Brain microvascular endothelial cell (primary cell): ENCODE data around the gene CACHD1.
A peak's percentile ranks its signal among the peaks of the same experiment; 100 is the strongest.

ENCODE experiments used
- DNase-seq: peaks from one replicate; pipeline ENCODE4 v3.0.0-alpha.2; 2020
- H3K27ac ChIP-seq: fragments of 250-450 bp; sonication (Bioruptor Pico); 2 replicates; pipeline ENCODE4 v1.5.1; 2020; ENCODE audit warnings: mild to moderate bottlenecking, moderate library complexity
- H3K27me3 ChIP-seq: fragments of 250-450 bp; sonication (Bioruptor Pico); replicated peaks from 2 replicates; pipeline ENCODE4 v1.5.1; 2020; ENCODE audit warnings: mild to moderate bottlenecking
- H3K36me3 ChIP-seq: fragments of 250-450 bp; sonication (Bioruptor Pico); replicated peaks from 2 replicates; pipeline ENCODE4 v1.5.1; 2020; ENCODE audit warnings: mild to moderate bottlenecking
- H3K4me3 ChIP-seq: 2 replicates; pipeline ENCODE4 v1.5.1; 2011; ENCODE audit warnings: low read depth, mild to moderate bottlenecking, control low read depth, low read length, moderate library complexity
- in situ Hi-C: cut with HindIII; loops from 2 replicates; pipeline ENCODE4 v1.10.0; 2017; ENCODE audit warnings: low sequenced_read_pairs, low pct_ligation_motif_present
- TF ChIP-seq, protein P1 (sequence below): IDR thresholded peaks from 2 replicates; pipeline ENCODE4 v1.5.1; 2011; ENCODE audit warnings: low read depth, mild to moderate bottlenecking, moderate library complexity, low read length, control low read depth, inconsistent platforms; ENCODE audit errors: missing control alignments

CACHD1 gene

DNA sequence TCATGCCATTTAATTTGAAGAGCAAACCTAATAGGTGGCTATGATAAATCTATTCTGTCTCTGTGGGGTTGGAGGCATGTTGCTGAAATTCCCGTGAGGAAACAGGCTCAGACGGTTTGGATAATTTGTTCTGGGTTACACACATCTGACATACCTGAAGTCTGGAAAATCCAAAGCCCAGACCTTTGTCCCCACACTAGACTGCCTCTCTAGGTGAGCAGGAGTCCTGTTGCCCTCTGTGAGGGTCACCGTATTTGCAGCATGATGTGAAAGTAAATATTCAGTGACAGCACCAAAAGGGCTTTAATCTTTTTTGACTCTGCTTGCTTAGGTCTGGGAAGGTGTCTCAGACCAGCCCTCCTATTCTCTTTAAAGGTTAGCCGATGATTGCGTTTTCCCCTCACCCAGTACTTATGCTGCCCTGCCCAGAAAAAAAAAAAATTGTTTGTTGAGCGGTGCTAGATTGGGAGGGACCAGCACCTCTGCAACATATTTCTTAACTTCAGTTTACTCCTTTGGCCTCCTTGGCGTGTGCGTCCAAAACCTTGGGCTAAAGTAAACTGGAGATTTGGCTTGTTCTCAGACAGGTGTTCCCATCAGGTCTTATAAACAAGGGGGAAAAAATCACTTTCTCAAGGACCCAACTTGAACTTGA is 67.0 kb downstream of the CACHD1 start:
- Histone ChIP-seq H3K27ac (no peak overlapping the region), H3K4me3 (no peak overlapping the region), H3K36me3 (no peaks in the 10 kb centered on the region), H3K27me3 (no peaks in the 10 kb centered on the region)
- no peak for DNase-seq
- TF ChIP-seq, protein P1, sequence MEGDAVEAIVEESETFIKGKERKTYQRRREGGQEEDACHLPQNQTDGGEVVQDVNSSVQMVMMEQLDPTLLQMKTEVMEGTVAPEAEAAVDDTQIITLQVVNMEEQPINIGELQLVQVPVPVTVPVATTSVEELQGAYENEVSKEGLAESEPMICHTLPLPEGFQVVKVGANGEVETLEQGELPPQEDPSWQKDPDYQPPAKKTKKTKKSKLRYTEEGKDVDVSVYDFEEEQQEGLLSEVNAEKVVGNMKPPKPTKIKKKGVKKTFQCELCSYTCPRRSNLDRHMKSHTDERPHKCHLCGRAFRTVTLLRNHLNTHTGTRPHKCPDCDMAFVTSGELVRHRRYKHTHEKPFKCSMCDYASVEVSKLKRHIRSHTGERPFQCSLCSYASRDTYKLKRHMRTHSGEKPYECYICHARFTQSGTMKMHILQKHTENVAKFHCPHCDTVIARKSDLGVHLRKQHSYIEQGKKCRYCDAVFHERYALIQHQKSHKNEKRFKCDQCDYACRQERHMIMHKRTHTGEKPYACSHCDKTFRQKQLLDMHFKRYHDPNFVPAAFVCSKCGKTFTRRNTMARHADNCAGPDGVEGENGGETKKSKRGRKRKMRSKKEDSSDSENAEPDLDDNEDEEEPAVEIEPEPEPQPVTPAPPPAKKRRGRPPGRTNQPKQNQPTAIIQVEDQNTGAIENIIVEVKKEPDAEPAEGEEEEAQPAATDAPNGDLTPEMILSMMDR, result no peak
- in situ Hi-C loops, result no loop called here

DNA sequence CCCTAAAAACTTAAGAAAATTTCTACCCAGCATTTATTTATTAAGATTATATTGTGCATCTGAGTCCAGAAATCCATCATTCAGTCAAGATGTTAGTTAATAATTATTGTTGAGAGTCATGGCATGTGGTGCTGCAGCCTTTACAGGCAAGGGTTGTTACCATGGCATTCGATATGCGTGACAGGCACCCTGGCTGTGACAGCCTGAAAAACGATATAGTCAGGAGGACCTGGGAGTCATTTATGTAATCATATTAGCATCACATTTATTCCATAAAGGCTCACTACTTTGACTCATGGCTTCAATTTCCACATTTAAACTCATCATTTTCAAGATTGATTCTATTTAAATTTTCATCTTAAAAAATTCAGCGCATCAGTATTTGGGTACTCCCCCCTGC is 68.0 kb downstream of the CACHD1 start:
- H3K4me3 ChIP-seq, result no peak overlapping the region
- no peak overlapping the region for H3K27ac ChIP-seq
- H3K36me3 ChIP-seq, result no peaks in the 10 kb centered on the region
- in situ Hi-C loops, result no loop called here
- no peak for DNase-seq
- H3K27me3 ChIP-seq, result no peaks in the 10 kb centered on the region
- TF ChIP-seq, protein P1, result no peak

DNA sequence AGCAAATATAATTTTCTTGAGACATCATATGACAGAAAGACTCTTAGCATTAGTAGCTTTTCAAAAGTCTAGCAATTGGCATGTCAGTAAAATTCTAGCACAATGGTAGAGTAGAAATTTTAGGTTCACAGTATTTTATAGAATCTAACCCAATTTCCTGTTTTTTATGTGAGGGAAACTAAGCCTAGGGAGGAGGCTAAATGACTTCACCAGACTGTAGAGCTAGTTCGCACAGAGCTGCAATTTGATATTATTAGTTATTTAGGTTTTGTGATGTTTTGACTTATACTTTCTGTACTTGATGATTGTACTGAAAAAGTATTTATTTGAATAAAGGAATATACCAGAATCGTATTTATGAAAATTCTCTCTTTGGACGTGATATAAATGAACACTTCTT is 68.5 kb downstream of the CACHD1 start:
- in situ Hi-C loops, result no loop called here
- no peak overlapping the region for H3K4me3 ChIP-seq
- TF ChIP-seq, protein P1, result no peak
- no peak overlapping the region for H3K27ac ChIP-seq
- DNase-seq, result no peak
- H3K27me3 ChIP-seq, result no peaks in the 10 kb centered on the region
- H3K36me3 ChIP-seq, result no peaks in the 10 kb centered on the region

DNA sequence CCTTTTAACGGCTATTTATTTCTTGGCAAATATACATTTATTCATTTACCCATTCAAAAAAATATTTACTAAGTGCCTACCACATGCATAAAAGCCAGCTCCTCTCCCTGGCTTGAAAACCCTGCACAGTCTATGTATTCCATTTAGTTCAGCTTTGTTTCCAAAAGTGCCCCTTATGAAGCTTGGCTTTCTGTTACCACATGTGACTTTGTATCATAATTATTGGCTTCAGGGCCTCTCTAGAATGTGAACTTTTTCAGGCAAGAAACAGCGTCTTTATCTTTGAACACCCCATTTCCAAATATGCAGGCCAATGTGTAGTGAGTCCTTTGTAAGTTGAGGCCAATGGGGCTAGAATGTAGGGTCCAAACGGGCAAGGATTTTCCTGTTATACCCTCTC is 69.4 kb downstream of the CACHD1 start:
- H3K27me3 ChIP-seq, result no peaks in the 10 kb centered on the region
- H3K27ac ChIP-seq, result no peak overlapping the region
- in situ Hi-C loops, result no loop called here
- TF ChIP-seq, protein P1, result no peak
- H3K4me3 ChIP-seq, result no peak overlapping the region
- no peaks in the 10 kb centered on the region for H3K36me3 ChIP-seq
- DNase-seq, result no peak

DNA sequence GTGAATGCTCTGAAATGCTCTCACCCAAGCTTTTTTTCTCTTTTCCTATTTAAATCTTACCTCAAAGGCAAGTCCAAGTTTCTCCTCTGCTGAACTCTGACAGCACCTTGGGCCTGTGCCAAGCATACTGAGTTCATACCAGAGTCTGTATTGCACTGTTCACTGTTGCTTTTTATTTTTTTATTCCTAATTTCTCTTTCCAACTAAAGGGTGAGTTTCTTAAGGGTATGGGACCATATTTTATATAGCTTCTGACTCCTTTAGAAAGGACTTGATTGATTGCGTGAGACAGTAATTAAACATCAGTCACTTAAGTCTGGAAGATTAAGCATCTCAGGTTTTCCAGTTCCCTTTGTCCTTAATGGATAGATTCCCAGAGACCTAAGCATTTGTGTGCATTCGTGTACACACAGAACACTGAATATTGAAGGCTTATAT is 69.9 kb downstream of the CACHD1 start:
- Histone ChIP-seq H3K27me3 (no peaks in the 10 kb centered on the region), H3K36me3 (no peaks in the 10 kb centered on the region), H3K27ac (no peak overlapping the region), H3K4me3 (no peak overlapping the region)
- in situ Hi-C loops, result no loop called here
- TF ChIP-seq, protein P1, result no peak
- peak; percentile 56 for DNase-seq

DNA sequence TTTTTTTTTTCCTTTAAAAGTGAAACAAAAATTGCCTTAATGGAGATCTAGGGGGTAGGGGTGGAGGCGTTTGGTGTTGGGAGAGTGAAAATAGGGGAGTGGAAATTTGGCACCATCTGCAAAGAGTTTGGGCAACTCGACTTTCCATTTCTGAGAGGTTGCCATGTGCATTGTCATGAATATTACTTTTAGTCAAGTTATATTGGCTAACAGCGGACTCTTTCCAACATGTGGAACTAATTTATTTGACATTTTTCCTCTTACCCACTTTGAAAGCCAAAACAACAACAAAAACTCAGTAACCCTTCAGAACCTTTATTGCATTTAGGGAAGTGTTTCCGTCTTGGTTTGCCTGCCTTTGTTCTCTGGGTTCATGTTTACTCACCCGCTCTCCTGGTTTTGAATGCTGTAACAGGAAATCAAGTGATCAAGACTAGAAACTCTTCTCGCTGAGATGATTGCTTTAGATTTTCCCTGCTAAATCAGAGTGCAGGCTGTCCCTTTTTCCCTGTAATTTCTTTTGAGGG is 70.4 kb downstream of the CACHD1 start:
- DNase-seq, result no peak
- Histone ChIP-seq H3K36me3 (no peaks in the 10 kb centered on the region), H3K4me3 (no peak overlapping the region), H3K27me3 (no peaks in the 10 kb centered on the region), H3K27ac (no peak overlapping the region)
- TF ChIP-seq, protein P1, result no peak
- in situ Hi-C loops, result no loop called here
